HG02884 (cell line): ENCODE data around the gene LDB1.

Experiments
- ATAC-seq: cut with Tn5 transposase; IDR thresholded peaks from one replicate; pipeline ENCODE4 v1.9.1; 2021; ENCODE audit warnings: mild to moderate bottlenecking, moderate library complexity; ENCODE audit not compliant: unreplicated experiment

Gene LDB1

DNA sequence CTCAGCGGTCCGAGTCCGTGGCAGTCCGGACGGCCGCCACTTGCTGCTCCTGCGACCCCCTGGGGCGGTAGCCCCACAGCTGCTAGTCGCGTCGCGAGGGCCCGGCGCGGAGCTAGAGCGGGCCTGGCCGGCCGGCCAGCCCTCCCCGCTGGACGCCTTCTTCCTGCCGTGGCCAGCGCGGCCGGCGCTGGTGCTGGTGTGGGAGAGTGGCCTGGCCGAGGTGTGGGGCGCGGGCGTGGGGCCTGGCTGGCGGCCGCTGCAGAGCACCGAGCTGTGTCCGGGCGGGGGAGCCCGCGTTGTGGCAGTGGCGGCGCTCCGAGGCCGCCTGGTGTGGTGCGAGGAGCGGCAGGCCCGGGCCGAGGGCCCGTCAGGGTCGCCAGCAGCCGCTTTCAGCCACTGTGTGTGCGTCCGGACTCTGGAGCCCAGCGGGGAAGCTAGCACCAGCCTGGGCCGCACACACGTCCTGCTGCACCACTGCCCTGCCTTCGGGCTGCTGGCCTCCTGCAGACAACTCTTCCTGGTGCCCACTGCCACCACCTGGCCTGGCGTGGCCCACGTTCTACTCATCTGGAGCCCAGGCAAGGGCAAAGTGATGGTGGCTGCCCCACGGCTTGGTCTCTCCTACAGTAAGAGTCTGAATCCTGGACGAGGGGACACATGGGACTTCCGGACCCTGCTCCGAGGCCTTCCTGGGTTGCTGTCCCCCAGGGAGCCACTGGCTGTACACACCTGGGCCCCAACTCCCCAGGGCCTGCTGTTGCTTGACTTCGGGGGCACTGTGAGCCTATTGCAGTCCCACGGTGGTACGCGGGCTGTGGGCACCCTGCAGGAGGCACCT, 54.4 kb downstream of the LDB1 start:
- ATAC-seq: peak; percentile 30

DNA sequence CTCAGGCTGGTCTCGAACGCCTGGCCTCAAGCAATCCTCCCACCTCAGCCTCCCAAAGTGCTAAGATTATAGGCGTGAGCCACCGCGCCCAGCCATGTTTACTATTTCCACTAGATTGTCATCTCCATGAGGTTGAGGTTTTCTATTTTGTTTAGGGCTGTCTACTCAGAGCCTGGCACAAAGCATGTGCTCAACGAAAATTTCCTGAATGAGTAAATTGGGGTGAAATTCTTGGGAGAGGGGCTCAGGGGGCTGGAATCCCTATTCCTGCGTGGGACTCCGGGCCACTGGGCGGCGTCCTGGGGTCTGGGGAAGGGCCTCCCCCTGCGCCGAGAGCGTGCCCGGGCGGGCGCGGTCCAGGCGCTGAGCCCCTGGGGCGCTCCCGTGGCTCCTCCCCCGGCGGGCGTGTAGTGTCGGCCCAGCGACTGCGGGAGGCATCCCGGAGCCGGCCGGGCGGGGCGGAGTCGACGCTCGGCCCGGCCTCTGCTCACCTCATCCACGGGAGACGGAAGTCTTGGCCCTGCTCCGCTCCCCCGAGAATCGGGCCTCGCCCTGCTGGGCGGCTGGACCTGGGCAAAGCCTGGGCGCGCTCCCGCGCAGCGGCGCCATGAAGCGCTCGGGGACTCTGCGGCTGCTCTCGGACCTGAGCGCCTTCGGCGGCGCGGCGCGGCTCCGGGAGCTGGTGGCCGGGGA, 55.2 kb downstream of the LDB1 start, which contains the start of gene HPS6:
TSS of gene HPS6 (plus strand) at position 482 of the 693 bp plus-strand sequence. CDS start at position 608, 126 bp downstream.
- ATAC-seq: peak; percentile 89

DNA sequence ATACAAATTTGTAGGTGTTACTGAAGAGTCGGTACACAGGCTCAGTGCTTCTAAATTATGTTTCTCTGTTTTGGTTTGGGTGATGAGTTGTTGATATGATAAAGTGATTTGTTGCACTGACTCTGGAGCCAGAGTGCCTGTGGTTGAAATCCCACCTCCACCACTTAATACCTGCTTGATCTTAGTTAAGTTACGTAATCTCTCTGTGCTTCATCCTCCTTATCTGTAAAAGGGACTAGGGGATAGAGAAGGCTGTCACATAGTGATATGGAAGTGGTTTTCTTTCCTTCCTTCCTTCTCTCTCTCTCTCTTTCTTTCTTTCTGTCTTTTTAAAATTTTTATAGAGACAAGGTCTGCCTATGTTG, 55.7 kb downstream of the LDB1 start:
- no peak for ATAC-seq

DNA sequence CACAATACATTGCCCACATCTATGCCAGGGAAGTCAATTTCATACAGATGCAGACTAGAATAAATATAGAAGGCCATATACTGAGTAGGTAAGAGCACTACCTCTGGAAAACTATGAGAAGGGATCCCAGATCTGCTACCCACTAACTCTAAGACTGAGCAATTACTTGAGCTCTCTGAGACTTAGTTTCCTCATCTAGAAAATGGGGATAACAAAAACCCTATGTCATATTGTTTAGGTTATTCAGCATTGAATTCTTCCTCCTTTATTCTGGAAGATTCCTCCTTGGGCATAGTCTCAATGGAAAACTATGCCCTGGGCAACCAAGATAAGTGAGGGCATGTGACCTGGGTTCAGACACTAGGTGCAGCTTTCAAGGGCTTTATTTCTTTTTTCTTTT, 60.2 kb downstream of the LDB1 start:
- ATAC-seq: no peak
